ENCODE data around the gene LPCAT3.

The LPCAT3 gene

DNA sequence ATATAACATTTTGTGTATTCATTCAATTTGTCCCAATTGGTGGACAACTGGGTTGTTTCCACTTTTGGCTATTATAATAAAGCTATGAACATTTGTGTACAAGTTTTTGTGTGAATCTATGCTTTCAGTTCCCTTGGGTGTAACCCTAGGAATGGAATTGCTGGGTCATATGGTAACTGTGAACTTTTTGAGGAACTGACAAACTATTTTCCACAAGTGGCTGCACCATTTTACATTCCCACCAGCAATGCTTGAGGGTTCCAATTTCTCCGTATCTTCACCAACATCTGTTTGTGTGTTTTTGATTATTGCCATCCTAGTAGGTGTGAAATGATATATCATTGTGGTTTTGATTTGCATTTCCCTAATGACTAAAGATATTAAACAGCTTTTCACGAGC, 13.0 kb downstream of the LPCAT3 start:
- in situ Hi-C loops (cut with MboI; ENCODE audit: low pct_unique_long_range_greater_than_20kb, low sequenced_read_pairs): no loop called here
- no peak for DNase-seq

DNA sequence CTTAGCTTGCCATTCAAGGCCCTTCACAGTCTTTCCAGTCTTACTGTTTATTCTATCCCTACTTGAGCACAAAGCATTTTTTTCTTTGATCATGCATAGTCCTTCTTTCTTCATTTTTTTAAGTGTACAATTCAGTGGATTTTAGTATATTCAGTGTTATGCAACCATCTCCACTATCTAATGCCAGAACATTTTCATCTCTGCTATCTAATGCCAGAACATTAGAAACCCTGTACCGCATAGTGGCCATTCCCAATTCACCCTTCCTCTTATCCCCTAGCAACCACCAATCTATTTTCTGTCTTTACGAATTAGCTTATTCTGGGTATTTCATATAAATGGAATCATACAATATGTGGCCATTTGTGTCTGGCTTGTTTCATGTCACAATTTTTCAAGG, 13.4 kb downstream of the LPCAT3 start:
- no peak for DNase-seq
- in situ Hi-C loops (cut with MboI; ENCODE audit: low pct_unique_long_range_greater_than_20kb, low sequenced_read_pairs): no loop called here

DNA sequence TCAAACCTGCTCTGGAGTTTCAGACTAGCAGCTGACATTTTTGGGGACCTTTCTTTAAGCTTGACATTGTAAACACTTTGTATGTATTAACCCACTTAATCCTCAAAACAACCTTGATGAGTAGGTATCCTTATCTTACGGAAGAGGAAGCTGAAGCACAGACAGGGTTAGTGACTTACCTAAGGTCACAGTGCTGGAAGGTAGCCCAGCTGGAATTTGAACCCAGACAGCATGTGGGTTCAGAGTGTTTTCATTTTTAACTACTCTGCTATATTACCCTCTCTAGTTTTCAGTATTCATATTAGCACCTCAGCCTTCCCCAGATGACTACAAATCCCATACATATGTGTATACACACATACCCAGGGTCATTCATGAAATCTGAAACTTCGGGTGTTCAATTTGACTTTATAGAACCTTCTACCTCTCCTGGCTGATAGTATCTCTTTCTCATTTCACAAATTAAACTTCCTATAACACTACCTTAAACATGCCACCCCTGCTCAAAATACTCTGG, 13.9 kb downstream of the LPCAT3 start:
- no peak for DNase-seq
- in situ Hi-C loops (cut with MboI; ENCODE audit: low pct_unique_long_range_greater_than_20kb, low sequenced_read_pairs): no loop called here

DNA sequence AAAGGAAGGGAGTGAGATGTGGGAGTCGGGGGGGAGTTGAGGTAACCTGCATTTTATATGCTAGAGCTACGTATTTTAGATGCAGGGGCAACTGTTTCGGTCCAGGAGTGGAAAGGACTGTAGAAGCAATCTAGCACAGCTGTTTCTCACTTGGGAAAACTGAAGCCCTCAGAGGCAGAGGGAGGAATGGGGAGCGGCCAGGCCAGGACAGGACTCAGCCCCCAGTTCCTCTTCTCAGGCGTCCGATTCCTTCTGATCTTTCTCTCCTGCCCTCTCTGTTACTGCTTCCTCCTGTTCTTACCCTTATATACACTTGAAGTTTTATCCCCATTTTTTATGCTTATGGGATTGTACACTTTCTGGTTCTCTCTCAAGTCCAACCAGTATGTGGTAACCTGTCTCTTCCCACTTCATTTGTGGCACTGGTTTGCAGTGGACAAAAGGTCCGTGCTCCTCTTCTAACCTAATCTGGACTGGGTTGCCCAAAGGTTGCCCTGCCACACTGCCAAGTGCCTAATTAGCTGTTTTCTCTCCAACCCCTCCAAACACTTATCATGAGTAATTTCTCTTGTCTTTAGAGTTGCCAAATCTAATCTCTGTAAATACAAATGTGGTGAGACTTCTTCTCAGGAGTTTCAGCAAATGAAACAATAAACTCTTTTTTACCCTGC, 16.2 kb downstream of the LPCAT3 start:
- DNase-seq: no peak
- in situ Hi-C loops (cut with MboI; ENCODE audit: low pct_unique_long_range_greater_than_20kb, low sequenced_read_pairs): no loop called here

DNA sequence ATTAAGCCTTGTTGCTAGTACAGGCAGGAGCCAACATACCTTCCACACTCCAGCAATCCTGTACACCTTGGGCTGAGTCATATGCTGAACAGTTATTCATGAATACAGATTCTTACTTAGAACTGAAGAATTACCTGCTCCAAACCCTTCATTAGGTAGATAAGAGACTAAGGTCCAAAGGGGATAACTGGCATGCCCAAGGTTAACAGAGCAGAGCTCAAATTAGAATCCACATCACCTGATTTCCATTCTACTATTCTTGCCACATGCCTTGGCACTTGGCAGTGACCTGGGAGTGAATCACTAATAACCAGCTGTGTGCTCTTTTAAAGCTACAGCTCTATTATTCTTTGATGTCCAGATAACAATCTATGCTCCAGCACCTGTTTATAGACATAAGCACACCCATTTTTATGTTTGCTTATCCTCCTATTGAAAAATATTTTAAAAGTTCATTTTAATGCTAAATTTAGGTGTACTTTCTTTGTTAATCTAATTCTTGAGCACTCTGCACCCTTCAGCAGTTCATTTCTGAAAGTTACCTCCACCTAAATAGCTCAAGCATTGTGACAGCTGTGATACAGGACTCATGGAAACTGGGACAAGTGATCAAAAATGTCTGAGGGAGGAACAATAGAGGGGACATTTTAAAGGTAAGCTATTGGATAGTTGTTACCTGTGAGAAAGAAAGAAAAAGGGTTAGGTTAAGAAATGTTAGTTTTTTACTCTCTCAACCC, 19.4 kb downstream of the LPCAT3 start:
- no peak for DNase-seq
- in situ Hi-C loops (cut with MboI; ENCODE audit: low pct_unique_long_range_greater_than_20kb, low sequenced_read_pairs): no loop called here

DNA sequence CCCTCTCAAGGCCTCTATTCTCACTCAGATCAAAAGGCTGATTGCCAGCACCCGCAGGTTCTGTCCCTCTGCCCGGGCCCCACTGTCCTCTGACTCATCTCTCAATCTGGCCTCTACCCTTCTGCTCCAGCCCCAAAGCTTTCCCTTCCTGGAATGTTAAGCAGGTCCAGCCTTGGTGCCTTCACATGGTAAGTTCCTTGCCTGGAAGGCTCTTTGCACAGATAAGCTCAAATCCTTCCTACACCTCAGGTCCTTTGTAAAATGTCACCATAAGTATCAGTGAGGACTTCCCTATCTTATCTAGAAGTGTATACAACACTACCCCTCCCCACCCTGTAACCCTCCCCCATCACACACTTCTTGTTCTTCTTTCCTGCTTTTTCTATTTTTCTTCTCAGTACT, 22.2 kb downstream of the LPCAT3 start:
- DNase-seq: no peak
- in situ Hi-C loops (cut with MboI; ENCODE audit: low pct_unique_long_range_greater_than_20kb, low sequenced_read_pairs): no loop called here

DNA sequence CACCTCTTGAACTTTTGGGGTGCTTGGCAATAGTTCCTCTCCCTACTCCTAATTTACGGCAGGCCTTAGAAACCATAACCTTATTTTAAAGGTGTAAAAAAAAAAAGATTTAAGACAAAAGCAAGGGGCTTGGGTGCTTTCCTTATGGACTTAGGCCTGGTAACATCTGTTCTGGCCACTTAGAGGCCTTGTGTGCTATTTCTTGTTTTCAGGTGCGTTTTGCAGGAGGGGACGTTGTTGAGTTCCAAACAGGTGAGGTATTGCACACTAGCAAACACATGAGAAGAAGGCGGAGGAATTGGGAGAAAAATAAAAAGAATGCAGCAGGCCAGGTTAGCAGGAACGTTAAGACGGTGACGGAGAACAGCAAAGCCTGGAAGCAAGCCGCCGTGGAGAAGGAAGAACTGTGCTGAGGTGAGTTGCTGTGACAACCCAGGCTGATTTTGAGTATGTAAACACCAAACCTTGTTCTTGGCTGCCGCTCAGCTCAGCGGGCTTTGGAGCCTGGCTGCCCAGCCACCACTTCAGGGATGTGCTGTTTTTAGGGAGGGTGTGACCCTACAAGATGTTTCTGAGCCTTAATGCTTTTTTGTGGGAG, 30.2 kb downstream of the LPCAT3 start:
- DNase-seq: no peak
- in situ Hi-C loops (cut with MboI; ENCODE audit: low pct_unique_long_range_greater_than_20kb, low sequenced_read_pairs): no loop called here

DNA sequence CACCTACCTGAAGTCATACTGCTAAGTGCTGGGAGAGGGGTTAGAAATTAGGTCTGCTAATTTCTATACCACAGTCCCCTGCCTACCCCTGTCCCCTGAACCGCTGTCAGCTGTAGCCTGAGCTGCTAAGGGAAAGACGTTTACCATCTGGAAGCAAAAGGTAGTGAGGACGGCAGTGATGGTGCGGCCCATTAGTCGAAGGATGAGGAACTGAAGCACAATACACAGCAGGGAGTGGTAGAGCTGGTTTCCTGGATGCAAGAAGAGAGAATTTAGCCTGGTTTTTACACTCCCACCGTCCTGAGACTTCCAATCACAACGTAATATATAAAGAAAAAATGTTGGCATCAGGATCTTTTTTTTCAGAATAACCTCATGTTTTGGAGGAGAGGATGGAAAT, 35.7 kb downstream of the LPCAT3 start:
- in situ Hi-C loops (cut with MboI; ENCODE audit: low pct_unique_long_range_greater_than_20kb, low sequenced_read_pairs): no loop called here
- no peak for DNase-seq

DNA sequence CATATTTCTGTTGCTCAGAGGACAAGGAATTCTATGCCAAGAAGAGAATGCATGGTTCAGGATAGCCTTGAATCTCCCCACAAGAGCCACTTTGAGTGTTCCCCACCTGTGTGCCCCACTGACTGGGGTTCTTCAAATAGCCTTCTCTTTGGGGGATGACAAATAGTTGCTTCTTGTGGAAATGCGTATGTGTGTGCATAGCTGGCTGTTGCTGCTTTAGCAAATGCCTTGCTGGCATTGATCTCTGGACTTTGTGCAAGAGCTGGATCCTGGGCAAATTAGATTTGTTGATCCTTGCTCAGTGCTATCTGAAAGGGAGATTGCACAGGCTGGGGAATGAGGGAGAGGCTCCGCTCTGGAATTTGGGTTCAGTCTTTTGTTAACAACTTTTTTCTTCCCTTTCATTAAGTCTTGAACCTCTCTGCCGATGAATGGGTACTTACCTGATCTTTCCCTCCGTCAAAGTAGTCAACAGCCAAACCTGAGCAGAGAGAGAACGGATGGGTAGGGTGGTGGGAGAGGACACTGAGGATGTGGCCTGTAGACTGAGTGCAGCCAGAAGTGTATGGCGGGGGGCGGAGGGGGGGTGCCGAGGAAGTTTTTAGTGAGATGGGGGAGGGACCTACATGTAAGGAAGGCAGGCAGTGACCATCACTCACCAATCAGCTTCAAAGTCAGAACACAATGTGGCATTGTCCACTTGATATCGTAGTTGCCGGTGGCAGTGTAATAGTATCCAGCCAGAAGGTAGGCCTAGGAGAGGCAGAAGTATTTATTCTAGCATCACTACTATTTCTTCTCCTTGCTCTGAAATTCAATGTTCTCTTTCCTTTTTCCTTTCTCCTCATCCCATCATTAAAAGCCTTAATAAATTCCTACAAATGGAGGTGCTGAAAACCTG, 36.9 kb downstream of the LPCAT3 start:
- in situ Hi-C loops (cut with MboI; ENCODE audit: low pct_unique_long_range_greater_than_20kb, low sequenced_read_pairs): no loop called here
- no peak for DNase-seq

DNA sequence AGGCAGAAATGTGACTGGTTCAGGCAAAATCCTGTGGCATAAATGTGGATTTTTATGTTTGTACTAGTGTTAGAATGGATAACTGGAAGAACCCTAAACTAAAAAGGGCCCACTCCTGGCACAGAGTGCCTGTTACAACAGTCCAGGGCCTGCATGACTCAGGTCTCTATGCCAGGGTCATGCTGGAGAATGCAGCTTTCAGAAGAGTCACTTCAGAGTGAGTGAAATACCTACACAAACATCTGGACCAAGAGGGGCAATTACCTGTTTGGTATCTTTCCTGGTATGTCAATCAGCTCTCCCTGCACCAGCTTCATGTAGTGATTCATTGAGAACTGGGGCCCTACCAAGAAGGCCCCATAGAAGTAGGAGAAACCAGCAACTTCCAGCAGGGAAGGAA, 37.5 kb downstream of the LPCAT3 start:
- in situ Hi-C loops (cut with MboI; ENCODE audit: low pct_unique_long_range_greater_than_20kb, low sequenced_read_pairs): no loop called here
- no peak for DNase-seq

DNA sequence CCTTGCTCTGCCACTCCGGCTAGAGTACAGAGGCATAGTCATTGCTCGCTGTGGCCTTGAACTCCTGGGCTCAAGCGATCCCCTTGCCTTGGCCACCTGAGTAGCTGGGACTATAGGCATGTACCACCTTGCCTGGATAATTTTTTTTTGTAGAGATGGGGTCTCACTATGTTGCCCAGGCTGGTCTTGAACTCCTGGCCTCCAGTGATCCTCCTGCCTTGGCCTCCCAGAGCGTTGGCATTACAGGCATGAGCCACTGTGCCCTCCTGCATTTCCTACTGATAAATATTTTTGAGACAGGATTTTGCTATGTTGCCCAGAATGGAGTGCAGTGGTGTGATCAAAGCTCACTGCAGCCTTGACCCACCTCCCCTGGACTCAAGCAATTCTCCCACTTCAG, 38.2 kb downstream of the LPCAT3 start:
- no peak for DNase-seq
- in situ Hi-C loops (cut with MboI; ENCODE audit: low pct_unique_long_range_greater_than_20kb, low sequenced_read_pairs): no loop called here

DNA sequence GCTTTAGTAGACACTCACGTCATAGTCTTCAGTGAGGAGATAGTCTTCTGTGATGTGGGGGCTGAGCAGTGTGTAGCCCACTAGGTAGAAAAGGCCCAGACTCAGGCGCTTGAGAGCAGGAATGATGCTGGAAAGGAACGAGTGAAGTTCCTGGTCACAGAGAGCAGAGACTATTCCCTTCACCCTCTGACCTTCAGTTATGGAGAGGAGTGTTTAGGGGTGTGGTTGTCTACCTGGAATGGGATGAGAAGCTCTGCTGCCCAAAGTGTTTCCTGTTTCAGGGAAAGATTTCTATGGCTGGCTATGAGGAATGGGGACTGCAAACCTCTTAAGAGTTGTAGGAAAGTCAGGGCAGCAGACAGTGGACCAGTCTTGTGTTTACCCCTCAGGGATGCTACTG, 38.8 kb downstream of the LPCAT3 start:
- in situ Hi-C loops (cut with MboI; ENCODE audit: low pct_unique_long_range_greater_than_20kb, low sequenced_read_pairs): no loop called here
- no peak for DNase-seq

DNA sequence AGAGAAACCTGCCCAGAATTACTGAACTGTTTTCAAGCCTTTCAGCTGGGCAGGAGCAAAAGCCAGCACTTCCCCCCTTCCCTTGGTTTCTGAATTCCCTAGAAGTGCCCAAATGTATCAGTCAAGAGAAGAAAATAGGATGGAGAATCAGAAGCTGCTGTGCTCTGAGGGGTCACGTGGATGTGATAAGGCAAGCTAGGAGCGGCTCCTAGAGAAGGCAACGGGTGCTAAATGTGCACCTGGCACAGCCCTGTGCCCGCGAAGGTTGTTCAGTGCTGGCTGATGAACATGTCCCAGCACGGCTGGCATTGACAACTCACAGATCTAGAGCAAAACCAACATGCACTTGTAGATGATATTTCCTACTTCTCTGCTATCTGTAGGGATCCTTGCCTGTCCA, 39.3 kb downstream of the LPCAT3 start:
- in situ Hi-C loops (cut with MboI; ENCODE audit: low pct_unique_long_range_greater_than_20kb, low sequenced_read_pairs): no loop called here

DNA sequence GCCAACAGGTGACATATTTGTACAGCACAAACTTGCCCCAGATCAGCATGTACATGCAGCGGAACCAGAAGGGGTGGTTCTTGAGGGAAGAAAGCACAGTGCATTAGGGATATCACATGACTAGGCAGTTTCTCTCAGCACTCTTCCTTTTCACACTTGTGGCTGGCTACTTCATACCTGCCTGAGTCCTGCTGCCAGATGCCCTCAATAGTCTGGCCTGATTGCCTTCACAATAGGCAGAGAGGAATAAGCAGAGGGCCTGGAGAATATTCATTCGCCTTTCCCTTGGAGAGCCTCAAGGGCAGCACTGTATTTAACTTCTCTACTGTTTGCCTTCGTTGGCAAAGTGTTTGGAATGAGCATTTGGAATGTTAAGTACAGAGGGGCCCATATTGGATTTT, 39.7 kb downstream of the LPCAT3 start:
- no peak for DNase-seq

More for the DNA sequence above, 39.3 kb downstream of the LPCAT3 start:
- DNase-seq: no peak

DNA sequence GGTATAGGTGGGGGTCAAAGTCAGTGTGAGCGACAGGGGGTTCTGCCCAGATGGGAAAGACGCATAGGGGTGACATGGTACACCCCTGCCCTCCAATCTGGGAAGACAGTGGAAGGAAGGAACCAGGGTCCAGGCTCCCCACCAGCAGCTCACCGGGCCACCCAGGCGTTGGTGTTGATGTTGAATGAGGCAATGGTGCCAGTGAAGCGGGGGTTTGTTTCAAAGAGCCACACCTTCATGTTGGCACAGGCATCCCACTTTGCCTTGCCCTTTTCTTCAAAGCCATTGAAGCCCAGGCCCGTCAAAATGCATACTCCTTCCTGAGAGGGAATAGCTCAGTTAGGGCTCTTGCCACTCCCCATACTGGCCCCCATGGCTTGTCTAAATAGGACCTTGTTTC, 40.1 kb downstream of the LPCAT3 start:
- in situ Hi-C loops (cut with MboI; ENCODE audit: low pct_unique_long_range_greater_than_20kb, low sequenced_read_pairs): no loop called here
- no peak for DNase-seq

More for the DNA sequence above, 39.7 kb downstream of the LPCAT3 start:
- in situ Hi-C loops (cut with MboI; ENCODE audit: low pct_unique_long_range_greater_than_20kb, low sequenced_read_pairs): no loop called here

DNA sequence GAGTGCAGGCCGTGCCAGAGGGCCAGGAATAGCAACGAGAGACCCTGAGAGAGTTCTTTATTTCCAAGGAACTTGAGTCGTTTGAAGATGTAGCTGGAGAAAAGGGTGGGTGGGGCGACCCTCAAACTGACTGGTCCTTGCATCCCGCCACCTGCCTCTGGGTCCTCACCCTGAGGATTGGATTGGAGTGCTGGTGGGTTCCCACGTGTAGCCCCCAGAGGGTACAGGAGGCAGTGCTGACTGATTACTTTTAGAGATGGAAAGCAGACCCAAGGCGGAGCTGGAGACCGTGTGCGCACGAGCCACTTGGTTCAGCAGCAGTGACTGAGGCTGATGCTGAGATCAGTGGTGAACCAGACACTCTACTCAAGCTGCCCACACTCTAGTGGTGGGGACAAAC, 40.6 kb downstream of the LPCAT3 start:
- DNase-seq: no peak
- in situ Hi-C loops (cut with MboI; ENCODE audit: low pct_unique_long_range_greater_than_20kb, low sequenced_read_pairs): no loop called here

DNA sequence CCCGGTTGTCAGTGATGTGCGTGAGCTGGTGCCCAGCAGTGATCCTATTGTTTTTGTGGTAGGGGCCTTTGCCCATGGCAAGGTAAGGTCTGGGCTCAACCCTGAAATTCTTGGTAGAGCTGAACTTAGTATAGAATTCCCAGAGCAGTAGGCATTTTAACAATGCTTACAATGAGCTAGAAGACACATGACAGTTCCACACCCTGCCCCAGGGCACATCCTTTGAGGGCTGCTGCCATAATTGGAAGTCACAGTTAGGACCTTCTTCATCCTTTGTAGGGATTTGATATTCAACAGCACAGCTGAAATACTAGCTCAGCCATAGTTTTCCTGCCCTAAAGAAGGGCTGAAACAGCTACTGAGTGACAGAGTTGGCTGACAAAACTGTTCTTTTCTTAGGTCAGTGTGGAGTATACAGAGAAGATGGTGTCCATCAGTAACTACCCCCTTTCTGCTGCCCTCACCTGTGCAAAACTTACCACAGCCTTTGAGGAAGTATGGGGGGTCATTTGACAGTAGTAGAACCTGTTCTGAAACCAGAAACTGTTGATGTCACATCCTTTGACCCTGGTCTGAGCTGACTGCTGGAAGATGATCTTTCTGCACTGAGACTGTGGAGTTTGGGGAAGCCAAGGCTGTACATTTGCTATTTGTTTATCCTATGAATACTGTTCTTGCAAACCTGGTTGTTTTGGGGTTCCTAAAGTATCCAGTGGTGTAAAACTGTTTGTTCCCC, 42.8 kb downstream of the LPCAT3 start:
- in situ Hi-C loops (cut with MboI; ENCODE audit: low pct_unique_long_range_greater_than_20kb, low sequenced_read_pairs): no loop called here
- no peak for DNase-seq

DNA sequence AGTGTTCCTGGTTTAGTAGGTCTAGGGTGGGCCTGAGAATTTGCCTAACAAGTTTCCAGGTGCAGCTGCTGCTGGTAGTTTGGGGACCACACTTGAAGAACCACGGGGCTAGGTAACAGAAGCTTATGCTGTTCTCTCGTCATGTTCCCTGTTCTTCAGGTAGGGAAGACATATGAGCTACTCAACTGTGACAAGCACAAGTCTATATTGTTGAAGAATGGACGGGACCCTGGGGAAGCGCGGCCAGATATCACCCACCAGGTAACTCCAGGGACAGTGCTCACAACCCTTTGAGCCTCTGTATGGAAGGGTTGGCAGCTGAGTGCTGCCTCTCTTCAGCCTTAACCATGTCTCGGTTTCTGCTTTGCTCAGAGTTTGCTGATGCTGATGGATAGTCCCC, 44.1 kb downstream of the LPCAT3 start:
- DNase-seq: no peak
- in situ Hi-C loops (cut with MboI; ENCODE audit: low pct_unique_long_range_greater_than_20kb, low sequenced_read_pairs): no loop called here

DNA sequence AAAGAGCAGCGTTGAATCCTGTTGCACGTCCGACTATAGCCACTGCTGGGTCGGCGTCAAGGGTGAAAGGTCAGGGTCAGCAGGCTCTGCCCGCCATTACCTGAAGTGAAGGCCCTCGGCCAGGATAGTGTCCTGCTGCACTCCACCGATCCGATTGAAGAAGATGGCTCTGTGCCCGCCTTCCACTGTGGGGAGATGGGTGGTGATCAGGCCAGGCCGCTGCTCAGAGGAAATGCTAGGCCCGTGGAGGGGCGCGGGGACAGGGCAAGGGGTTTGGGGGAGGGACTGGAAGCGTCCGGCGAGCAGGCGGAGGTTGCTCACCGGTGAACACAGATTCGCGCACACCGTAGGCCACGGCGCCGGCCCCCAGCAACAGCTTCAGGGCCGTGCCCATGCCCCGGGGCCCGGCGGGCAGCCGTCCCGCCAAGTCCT, 48.2 kb downstream of the LPCAT3 start:
- in situ Hi-C loops (cut with MboI; ENCODE audit: low pct_unique_long_range_greater_than_20kb, low sequenced_read_pairs): no loop called here
- no peak for DNase-seq
